ENCODE measurements around the gene SEC61A2. TPM values are rescaled to one million over a fixed set of nuclear protein-coding genes. Genes with fewer than 3 reads are reported as not detected.
"Not testable (repeated sequence)": the region's sequence is repeated elsewhere in the genome, so short reads cannot be mapped to it uniquely, and the experiment has no call there.

The SEC61A2 gene
- total and polyA plus RNA-seq, 2 donors (not counting 3 experiments of a cell fraction or from before 2014, with no cell fraction given): 7.3 to 7.5 TPM

GRCh38 chr10:12091421-12091820 is 38.1 kb upstream of the SEC61A2 start:
- H3K4me2 ChIP-seq (ENCODE audit: insufficient read depth, low read length): no peak overlapping the region
- no peak overlapping the region for H3K27ac ChIP-seq (ENCODE audit: insufficient read depth, low read depth, low read length)
- POLR2A ChIA-PET: no interaction called here
- H2AFZ ChIP-seq (ENCODE audit: low read depth, low read length): no peak overlapping the region
- dilution Hi-C loops (cut with MboI; ENCODE audit: extremely low pct_ligation_motif_present, low sequenced_read_pairs): no loop called here
- no peaks in the 10 kb centered on the region for H3K9me3 ChIP-seq (replicated peaks; ENCODE audit: control insufficient read depth, insufficient read depth, low read length)
- no peaks in the 10 kb centered on the region for H3K79me2 ChIP-seq (ENCODE audit: control insufficient read depth, insufficient read depth, low read length)
- no peaks in the 10 kb centered on the region for H3K27me3 ChIP-seq (ENCODE audit: control insufficient read depth in 2 of 2, insufficient read depth in 2 of 2, low read length in 2 of 2)
- no peak for FAIRE-seq
- no peaks in the 10 kb centered on the region for H4K20me1 ChIP-seq (replicated peaks; ENCODE audit: control insufficient read depth, extremely low read depth, insufficient read depth, low read length)
- no peaks in the 10 kb centered on the region for H3K4me1 ChIP-seq (ENCODE audit: control insufficient read depth, extremely low read depth, insufficient read depth, low read length)
- CTCF ChIA-PET: interaction anchor here (1.1 kb wide), 1 partner anchor 48 kb away, joined by 3 read pairs; no protein-coding TSS in a partner anchor
- no peak overlapping the region for H3K4me3 ChIP-seq (replicated peaks in 1 of 3; ENCODE audit: insufficient read depth in 1 of 3, low read depth in 1 of 3, low read length in 3 of 3)
- H3K9me1 ChIP-seq (replicated peaks; ENCODE audit: control insufficient read depth, extremely low read depth, insufficient read depth, low read length): no peaks in the 10 kb centered on the region
- no peak for DNase-seq (ENCODE audit: low read depth, low spot score)
- TF ChIP-seq EZH2 (IDR thresholded peaks at IDR 0.05; ENCODE audit: borderline replicate concordance, low read depth, low read length, severe bottlenecking) (no peak), GATA2 (IDR thresholded peaks at IDR 0.05; ENCODE audit: insufficient read depth, insufficient read length, low read depth, low read length) (no peak), POLR2A (IDR thresholded peaks at IDR 0.05; ENCODE audit: low read depth, low read length) (no peak), JUN (IDR thresholded peaks at IDR 0.05; ENCODE audit: borderline replicate concordance, insufficient read depth, insufficient read length, low read depth) (no peak), MYC (IDR thresholded peaks at IDR 0.05; ENCODE audit: low read depth, low read length) (no peak), POLR2AphosphoS5 (IDR thresholded peaks at IDR 0.05; ENCODE audit: insufficient read depth, low read depth, low read length) (no peak), FOS (IDR thresholded peaks at IDR 0.05; ENCODE audit: borderline replicate concordance, insufficient read depth, low read length) (no peak), CTCF (IDR thresholded peaks at IDR 0.05; ENCODE audit: extremely low read depth in 1 of 2, insufficient read depth in 1 of 2, low read depth in 1 of 2, low read length in 2 of 2) (no peak)
- TF ChIP-seq, protein P1, sequence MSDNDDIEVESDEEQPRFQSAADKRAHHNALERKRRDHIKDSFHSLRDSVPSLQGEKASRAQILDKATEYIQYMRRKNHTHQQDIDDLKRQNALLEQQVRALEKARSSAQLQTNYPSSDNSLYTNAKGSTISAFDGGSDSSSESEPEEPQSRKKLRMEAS (IDR thresholded peaks at IDR 0.05; ENCODE audit: insufficient read depth, insufficient read length): no peak
- intact Hi-C loops (cut with micrococcal nuclease): no loop called here
- H3K36me3 ChIP-seq (ENCODE audit: control insufficient read depth in 2 of 2, extremely low read depth in 1 of 2, insufficient read depth in 2 of 2, low read length in 2 of 2): peaks cover 0 to 11% of the 10 kb centered on the region in 2 experiments
- no peak overlapping the region for H3K9ac ChIP-seq (replicated peaks; ENCODE audit: extremely low read depth, insufficient read depth, low read length)
- BruUV-seq (replicated peaks): no TSS peak

- dilution Hi-C loops (cut with MboI; ENCODE audit: extremely low pct_ligation_motif_present, low sequenced_read_pairs); intact Hi-C loops (cut with micrococcal nuclease); H3K4me2 ChIP-seq (ENCODE audit: insufficient read depth, low read length); H3K27me3 ChIP-seq (ENCODE audit: control insufficient read depth in 2 of 2, insufficient read depth in 2 of 2, low read length in 2 of 2); H2AFZ ChIP-seq (ENCODE audit: low read depth, low read length); H3K27ac ChIP-seq (ENCODE audit: insufficient read depth, low read depth, low read length); FAIRE-seq; H3K9ac ChIP-seq (replicated peaks; ENCODE audit: extremely low read depth, insufficient read depth, low read length); H3K9me1 ChIP-seq (replicated peaks; ENCODE audit: control insufficient read depth, extremely low read depth, insufficient read depth, low read length); H3K4me1 ChIP-seq (ENCODE audit: control insufficient read depth, extremely low read depth, insufficient read depth, low read length); POLR2A ChIA-PET; H3K4me3 ChIP-seq (replicated peaks in 1 of 3; ENCODE audit: insufficient read depth in 1 of 3, low read depth in 1 of 3, low read length in 3 of 3); H3K9me3 ChIP-seq (replicated peaks; ENCODE audit: control insufficient read depth, insufficient read depth, low read length); H3K79me2 ChIP-seq (ENCODE audit: control insufficient read depth, insufficient read depth, low read length); BruUV-seq (replicated peaks); DNase-seq (ENCODE audit: low read depth, low spot score); H4K20me1 ChIP-seq (replicated peaks; ENCODE audit: control insufficient read depth, extremely low read depth, insufficient read depth, low read length); CTCF ChIA-PET: not testable (repeated sequence)
- H3K36me3 ChIP-seq (ENCODE audit: control insufficient read depth in 2 of 2, extremely low read depth in 1 of 2, insufficient read depth in 2 of 2, low read length in 2 of 2): peaks cover 0 to 10% of the 10 kb centered on the region in 2 experiments
Measured at GRCh38 chr10:12097361-12097760, 32.1 kb upstream of the SEC61A2 start.

Data from endothelial cell of umbilical vein (primary cell).